ENCODE data around the gene ALCAM.
A peak's percentile ranks its signal among the peaks of the same experiment; 100 is the strongest.
"Not testable (repeated sequence)": the region's sequence is repeated elsewhere in the genome, so short reads cannot be mapped to it uniquely, and the experiment has no call there.

ALCAM gene

DNA sequence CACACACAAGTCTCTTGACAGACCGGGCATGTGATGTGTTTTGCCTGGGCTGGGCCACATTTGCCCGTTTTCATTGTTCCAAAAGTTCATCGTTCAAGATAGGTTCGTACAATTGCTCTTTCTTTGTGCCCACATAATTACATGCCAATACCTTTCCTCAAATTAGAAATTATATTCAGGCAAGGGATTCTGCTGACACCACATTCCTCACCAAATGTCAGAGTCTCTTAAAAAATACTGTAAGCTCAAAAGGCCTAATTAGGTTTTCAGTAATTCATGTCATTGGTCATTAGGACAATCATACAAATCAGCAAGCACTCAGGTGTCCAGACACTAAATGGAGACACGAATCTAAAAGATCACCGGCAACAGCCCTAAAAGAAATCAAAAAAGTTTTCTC, 215.3 kb downstream of the ALCAM start:
- no peak overlapping the region for H3K9ac ChIP-seq (ENCODE audit: low read length)
- no peaks in the 10 kb centered on the region for H3K4me1 ChIP-seq (ENCODE audit: control insufficient read depth, low read depth, low read length)
- H3K36me3 ChIP-seq (ENCODE audit: control insufficient read depth, low read depth, low read length), result no peaks in the 10 kb centered on the region
- H3K4me3 ChIP-seq (ENCODE audit: low read length), result no peak overlapping the region
- H3K9me3 ChIP-seq (ENCODE audit: control insufficient read depth, low read depth, low read length), result peaks cover 4% of the 10 kb centered on the region
- H3K27ac ChIP-seq (ENCODE audit: low read length), result no peak overlapping the region
- H3K27me3 ChIP-seq (ENCODE audit: control insufficient read depth, insufficient read depth, low read length), result no peaks in the 10 kb centered on the region

DNA sequence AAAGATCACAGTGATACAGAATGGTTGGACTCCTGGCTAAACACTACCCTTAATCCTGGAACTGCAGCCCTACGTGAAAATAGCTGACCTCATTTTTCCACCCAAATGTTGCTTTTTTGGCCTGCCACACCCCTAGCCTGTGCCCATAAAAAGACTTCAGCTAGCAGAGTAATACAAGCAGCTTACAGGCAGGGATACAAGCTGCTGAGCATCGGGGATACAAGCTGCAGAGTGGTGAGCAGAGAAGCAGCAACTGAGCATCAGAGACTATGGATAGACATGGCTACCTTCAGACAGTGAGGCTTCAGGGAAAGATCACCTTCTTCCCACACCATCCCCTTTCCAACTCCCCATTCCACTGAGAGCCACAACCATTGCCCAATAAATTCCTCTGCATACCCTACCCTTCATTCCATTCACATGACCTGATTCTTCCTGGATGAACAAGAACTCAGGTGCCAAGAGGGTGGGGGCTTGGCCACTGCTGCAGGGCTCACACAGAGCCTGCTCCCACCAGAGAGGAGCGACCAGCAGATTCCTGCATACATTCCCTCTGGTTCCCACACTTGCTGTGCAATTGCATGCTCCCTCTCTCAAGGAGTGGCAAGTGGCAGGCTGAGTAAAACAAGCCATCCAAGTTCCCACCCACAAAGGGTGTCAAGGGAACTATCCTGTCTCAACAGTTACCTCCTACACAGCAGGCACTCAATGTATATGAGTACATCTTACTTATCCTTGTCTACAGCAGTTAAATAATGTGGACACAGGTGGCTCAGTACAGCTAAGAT, 217.5 kb downstream of the ALCAM start:
- no peaks in the 10 kb centered on the region for H3K4me1 ChIP-seq (ENCODE audit: control insufficient read depth, low read depth, low read length)
- H3K4me3 ChIP-seq (ENCODE audit: low read length), result no peak overlapping the region
- no peak overlapping the region for H3K27ac ChIP-seq (ENCODE audit: low read length)
- H3K9me3 ChIP-seq (ENCODE audit: control insufficient read depth, low read depth, low read length), result peaks cover 4% of the 10 kb centered on the region
- no peaks in the 10 kb centered on the region for H3K36me3 ChIP-seq (ENCODE audit: control insufficient read depth, low read depth, low read length)
- no peaks in the 10 kb centered on the region for H3K27me3 ChIP-seq (ENCODE audit: control insufficient read depth, insufficient read depth, low read length)
- H3K9ac ChIP-seq (ENCODE audit: low read length), result no peak overlapping the region

DNA sequence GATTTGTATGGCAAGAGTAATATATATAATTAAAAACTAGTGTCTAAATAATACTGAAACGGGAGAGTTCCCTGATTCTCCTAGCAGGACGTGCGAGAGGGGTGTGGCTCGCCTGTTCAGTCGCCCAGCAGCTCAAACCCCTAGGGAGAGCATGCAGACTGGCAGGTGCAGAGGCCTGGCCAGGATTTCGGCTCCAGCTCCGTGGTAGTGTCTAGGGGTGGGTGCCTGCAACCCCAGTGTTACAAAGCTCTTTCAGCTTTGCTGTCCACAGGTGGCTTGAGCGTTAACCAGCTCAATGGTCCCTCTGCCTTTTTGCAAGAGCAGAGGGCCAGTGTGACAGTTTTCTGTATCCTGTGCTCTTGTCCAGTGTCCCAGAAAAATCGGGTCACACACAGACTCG, 226.6 kb downstream of the ALCAM start:
- Histone ChIP-seq H3K27me3 (ENCODE audit: control insufficient read depth, insufficient read depth, low read length) (no peaks in the 10 kb centered on the region), H3K36me3 (ENCODE audit: control insufficient read depth, low read depth, low read length) (no peaks in the 10 kb centered on the region), H3K9me3 (ENCODE audit: control insufficient read depth, low read depth, low read length) (no peaks in the 10 kb centered on the region), H3K27ac (ENCODE audit: low read length) (no peak overlapping the region), H3K9ac (ENCODE audit: low read length) (no peak overlapping the region), H3K4me1 (ENCODE audit: control insufficient read depth, low read depth, low read length) (no peaks in the 10 kb centered on the region), H3K4me3 (ENCODE audit: low read length) (no peak overlapping the region)

DNA sequence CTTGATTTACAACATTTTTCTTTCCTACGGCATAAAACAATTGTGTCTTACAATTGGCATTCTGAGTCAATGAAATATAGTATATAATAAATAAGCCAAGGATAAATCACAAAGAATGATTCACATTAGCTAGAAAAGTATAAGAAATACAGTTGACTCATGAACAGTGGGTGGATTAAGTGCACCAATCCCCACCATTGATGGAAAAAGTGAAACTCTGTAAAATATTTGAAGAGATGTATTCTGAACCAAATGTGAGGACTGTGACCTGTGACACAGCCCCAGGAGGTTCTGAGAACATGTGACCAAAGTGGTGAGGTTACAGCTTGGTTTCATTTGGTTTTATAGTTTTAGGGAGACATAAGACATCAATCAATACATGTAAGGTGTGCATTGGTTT, 227.5 kb downstream of the ALCAM start:
- Histone ChIP-seq H3K4me3 (ENCODE audit: low read length) (no peak overlapping the region), H3K36me3 (ENCODE audit: control insufficient read depth, low read depth, low read length) (no peaks in the 10 kb centered on the region), H3K9ac (ENCODE audit: low read length) (no peak overlapping the region)

DNA sequence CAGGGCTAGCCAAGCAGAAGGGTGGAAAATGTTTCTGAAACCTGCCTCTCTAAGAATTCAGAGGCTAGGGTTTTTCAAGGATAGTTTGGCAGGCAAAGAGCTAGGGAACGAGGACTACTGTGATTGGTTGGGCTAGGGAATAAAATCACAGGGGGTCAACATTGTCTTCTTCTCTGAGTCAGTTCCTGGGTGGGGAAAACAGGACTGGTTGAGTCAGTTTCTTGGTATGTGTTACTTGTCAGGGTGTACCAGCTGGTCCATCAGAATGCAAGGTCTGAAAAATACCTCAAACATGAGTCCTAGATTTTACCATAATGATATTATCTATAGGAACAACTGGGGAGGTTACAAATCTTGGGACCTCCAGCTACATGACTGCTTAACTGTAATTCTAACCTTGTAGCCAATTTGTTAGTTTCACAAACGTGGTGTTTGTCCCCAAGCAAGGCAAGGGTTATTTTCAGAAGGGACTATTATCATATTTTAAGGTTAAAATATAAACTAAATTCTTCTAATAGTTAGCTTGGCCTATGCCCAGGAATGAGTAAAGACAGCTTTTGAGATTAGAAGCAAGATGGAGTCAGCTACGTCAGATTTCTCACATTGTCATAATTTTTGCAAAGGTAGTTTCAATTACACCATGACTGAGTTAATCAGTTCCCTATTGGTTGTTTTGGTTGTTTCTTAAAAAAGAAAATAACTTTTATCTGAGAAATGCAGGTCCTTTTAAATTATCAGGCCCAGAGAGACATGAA, 231.5 kb downstream of the ALCAM start:
- no peaks in the 10 kb centered on the region for H3K36me3 ChIP-seq (ENCODE audit: control insufficient read depth, low read depth, low read length)
- H3K9me3 ChIP-seq (ENCODE audit: control insufficient read depth, low read depth, low read length), result no peaks in the 10 kb centered on the region
- no peak overlapping the region for H3K27ac ChIP-seq (ENCODE audit: low read length)
- H3K27me3 ChIP-seq (ENCODE audit: control insufficient read depth, insufficient read depth, low read length), result no peaks in the 10 kb centered on the region
- no peak overlapping the region for H3K9ac ChIP-seq (ENCODE audit: low read length)
- no peak overlapping the region for H3K4me3 ChIP-seq (ENCODE audit: low read length)
- no peaks in the 10 kb centered on the region for H3K4me1 ChIP-seq (ENCODE audit: control insufficient read depth, low read depth, low read length)

More for the DNA sequence above, 227.5 kb downstream of the ALCAM start:
- Histone ChIP-seq H3K27me3 (ENCODE audit: control insufficient read depth, insufficient read depth, low read length) (no peaks in the 10 kb centered on the region), H3K4me1 (ENCODE audit: control insufficient read depth, low read depth, low read length) (no peaks in the 10 kb centered on the region), H3K27ac (ENCODE audit: low read length) (no peak overlapping the region), H3K9me3 (ENCODE audit: control insufficient read depth, low read depth, low read length) (no peaks in the 10 kb centered on the region)

DNA sequence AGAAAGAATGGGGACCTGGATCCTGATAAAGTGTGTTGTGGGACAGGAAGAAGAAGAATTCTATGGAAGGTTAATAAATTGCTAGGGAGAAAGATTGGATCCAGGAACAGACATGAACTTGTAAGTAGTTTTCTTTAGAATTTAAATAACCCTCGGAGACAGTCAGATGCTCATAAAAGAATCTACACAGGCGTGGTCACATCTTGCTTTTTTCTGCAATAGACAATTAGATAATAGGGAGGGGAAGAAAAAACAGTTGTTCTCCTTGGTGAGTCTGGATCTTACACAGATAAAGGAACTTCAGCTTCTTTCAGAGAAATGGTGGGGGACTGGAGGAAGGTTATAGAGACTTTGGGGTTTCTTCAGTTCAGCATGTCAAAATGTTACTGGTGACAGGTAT, 232.6 kb downstream of the ALCAM start:
- no peaks in the 10 kb centered on the region for H3K27me3 ChIP-seq (ENCODE audit: control insufficient read depth, insufficient read depth, low read length)
- H3K27ac ChIP-seq (ENCODE audit: low read length), result no peak overlapping the region
- H3K9ac ChIP-seq (ENCODE audit: low read length), result no peak overlapping the region
- no peaks in the 10 kb centered on the region for H3K9me3 ChIP-seq (ENCODE audit: control insufficient read depth, low read depth, low read length)
- no peaks in the 10 kb centered on the region for H3K36me3 ChIP-seq (ENCODE audit: control insufficient read depth, low read depth, low read length)
- no peaks in the 10 kb centered on the region for H3K4me1 ChIP-seq (ENCODE audit: control insufficient read depth, low read depth, low read length)
- H3K4me3 ChIP-seq (ENCODE audit: low read length), result no peak overlapping the region

DNA sequence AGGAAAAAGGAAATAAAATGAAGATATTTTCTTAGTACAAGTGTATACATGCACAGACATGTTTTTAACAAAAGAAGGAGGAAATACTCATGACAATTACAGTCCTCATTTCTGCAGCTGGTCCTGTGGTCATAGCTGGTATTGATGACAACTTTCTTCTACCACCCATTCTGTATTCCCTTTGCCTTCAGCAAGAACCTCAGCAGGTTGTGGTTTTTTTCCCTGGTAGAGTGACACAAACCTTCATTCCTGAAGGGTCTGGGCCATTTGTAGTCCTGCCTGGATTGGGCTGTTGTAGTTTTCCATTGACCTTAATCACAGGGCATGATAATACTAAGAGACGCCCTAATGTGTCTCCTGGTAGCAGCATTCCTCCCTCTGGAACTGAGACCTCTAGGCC, 235.0 kb downstream of the ALCAM start:
- H3K4me1 ChIP-seq (ENCODE audit: control insufficient read depth, low read depth, low read length); H3K27me3 ChIP-seq (ENCODE audit: control insufficient read depth, insufficient read depth, low read length); H3K36me3 ChIP-seq (ENCODE audit: control insufficient read depth, low read depth, low read length); H3K4me3 ChIP-seq (ENCODE audit: low read length); H3K27ac ChIP-seq (ENCODE audit: low read length); H3K9ac ChIP-seq (ENCODE audit: low read length); H3K9me3 ChIP-seq (ENCODE audit: control insufficient read depth, low read depth, low read length): not testable (repeated sequence)

DNA sequence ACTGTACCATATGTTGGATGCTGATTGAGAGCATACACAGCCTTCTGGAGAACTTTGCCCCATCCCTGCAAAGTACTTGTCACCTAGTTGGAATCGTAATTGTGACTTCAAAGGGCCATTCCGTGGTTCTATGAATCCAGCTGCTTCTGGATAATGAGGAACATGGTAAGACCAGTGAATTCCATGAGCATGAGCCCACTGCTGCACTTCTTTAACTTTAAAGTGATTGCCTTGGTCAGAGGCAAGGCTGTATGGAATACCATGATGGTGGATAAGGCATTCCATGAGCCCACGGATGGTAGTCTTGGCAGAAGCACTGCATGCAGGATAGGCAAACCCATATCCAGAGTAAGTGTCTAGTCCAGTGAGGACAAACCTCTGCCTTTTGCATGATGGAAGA, 235.6 kb downstream of the ALCAM start:
- not testable (repeated sequence) for H3K36me3 ChIP-seq (ENCODE audit: control insufficient read depth, low read depth, low read length); H3K27ac ChIP-seq (ENCODE audit: low read length); H3K9me3 ChIP-seq (ENCODE audit: control insufficient read depth, low read depth, low read length); H3K9ac ChIP-seq (ENCODE audit: low read length); H3K27me3 ChIP-seq (ENCODE audit: control insufficient read depth, insufficient read depth, low read length); H3K4me3 ChIP-seq (ENCODE audit: low read length); H3K4me1 ChIP-seq (ENCODE audit: control insufficient read depth, low read depth, low read length)

DNA sequence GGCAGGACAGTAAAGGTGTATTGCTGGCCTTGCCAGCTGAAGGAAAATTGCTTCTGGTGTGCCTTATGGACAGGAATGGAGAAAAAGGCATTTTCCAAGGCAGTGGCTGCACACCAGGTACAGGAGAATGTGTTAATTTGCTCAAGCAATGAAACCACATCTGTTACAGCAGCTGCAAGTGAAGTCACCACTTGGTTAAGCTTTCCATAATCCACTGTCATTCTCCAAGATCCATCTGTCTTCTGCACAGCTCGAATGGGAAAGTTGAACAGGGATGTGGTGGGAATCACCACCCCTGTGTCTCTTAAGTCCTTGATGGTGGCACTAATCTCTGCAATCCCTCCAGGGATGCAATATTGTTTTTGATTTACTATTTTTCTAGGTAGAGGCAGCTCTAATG, 236.8 kb downstream of the ALCAM start:
- not testable (repeated sequence) for H3K27ac ChIP-seq (ENCODE audit: low read length); H3K4me3 ChIP-seq (ENCODE audit: low read length); H3K9me3 ChIP-seq (ENCODE audit: control insufficient read depth, low read depth, low read length); H3K4me1 ChIP-seq (ENCODE audit: control insufficient read depth, low read depth, low read length); H3K27me3 ChIP-seq (ENCODE audit: control insufficient read depth, insufficient read depth, low read length); H3K9ac ChIP-seq (ENCODE audit: low read length); H3K36me3 ChIP-seq (ENCODE audit: control insufficient read depth, low read depth, low read length)

DNA sequence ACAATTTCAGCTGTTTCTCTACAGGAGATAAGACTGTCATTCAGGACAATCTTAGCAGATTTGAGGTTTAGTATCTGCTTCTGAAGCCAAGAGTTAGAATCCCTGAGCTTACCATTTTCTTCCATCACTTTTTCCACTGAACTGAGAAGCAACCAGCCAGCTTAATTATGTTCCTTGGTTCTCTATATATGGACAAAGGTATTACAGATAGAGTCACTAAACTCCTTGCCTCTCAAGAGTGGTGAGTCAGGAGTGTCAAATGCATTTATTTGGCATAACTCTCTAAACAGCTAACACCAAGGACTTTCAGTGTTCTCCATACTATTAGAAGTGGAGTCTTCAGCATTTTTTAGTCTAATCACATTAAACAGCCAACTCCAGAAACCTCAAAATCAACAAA, 239.3 kb downstream of the ALCAM start:
- no peaks in the 10 kb centered on the region for H3K9me3 ChIP-seq (ENCODE audit: control insufficient read depth, low read depth, low read length)
- H3K4me1 ChIP-seq (ENCODE audit: control insufficient read depth, low read depth, low read length), result no peaks in the 10 kb centered on the region
- H3K27ac ChIP-seq (ENCODE audit: low read length), result no peak overlapping the region
- H3K4me3 ChIP-seq (ENCODE audit: low read length), result no peak overlapping the region
- H3K27me3 ChIP-seq (ENCODE audit: control insufficient read depth, insufficient read depth, low read length), result no peaks in the 10 kb centered on the region
- no peak overlapping the region for H3K9ac ChIP-seq (ENCODE audit: low read length)
- no peaks in the 10 kb centered on the region for H3K36me3 ChIP-seq (ENCODE audit: control insufficient read depth, low read depth, low read length)

DNA sequence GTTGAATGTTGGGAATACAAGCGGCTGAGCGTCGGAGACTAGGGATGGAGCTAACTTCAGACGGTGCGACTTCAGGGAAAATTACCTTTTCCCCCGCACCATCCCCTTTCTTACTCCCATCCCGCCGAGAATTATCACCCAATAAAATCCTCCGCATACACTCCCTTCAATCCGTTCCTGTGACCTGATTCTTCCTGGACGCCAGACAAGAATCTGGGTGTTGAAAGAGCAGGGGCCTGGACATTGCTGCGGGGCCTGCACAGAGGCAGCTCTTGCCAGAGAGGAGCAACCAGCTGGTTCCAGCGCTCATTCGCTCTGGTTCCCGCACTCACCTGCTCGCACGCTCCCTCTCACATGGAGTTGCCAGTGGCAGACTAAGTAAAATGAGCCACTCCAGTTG, 241.9 kb downstream of the ALCAM start:
- Histone ChIP-seq H3K9me3 (ENCODE audit: control insufficient read depth, low read depth, low read length) (no peaks in the 10 kb centered on the region), H3K27me3 (ENCODE audit: control insufficient read depth, insufficient read depth, low read length) (no peaks in the 10 kb centered on the region), H3K4me3 (ENCODE audit: low read length) (peak overlapping the region; percentile 40), H3K4me1 (ENCODE audit: control insufficient read depth, low read depth, low read length) (peaks cover 8% of the 10 kb centered on the region), H3K9ac (ENCODE audit: low read length) (no peak overlapping the region), H3K36me3 (ENCODE audit: control insufficient read depth, low read depth, low read length) (no peaks in the 10 kb centered on the region), H3K27ac (ENCODE audit: low read length) (no peak overlapping the region)

DNA sequence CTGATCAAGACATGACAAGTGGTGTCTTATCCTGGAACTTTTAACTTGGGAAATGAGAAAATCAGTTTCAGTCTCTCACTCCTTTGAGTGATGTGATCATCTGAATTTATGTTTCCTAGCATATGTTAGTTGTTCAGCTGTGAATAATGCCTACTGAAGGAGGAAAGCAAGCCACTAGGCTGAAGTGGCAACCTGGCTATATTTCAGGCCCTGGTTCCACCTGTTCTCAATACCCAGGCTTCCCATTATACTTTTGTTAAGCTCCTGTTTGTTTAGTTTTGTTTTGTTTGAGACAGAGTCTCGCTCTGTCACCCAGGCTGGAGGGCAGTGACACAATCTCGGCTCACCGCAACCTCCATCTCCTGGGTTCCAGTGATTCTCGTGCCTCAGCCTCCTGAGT, 243.8 kb downstream of the ALCAM start:
- H3K4me3 ChIP-seq (ENCODE audit: low read length), result no peak overlapping the region
- H3K27me3 ChIP-seq (ENCODE audit: control insufficient read depth, insufficient read depth, low read length), result no peaks in the 10 kb centered on the region
- H3K4me1 ChIP-seq (ENCODE audit: control insufficient read depth, low read depth, low read length), result peaks cover 8% of the 10 kb centered on the region
- H3K9ac ChIP-seq (ENCODE audit: low read length), result no peak overlapping the region
- H3K9me3 ChIP-seq (ENCODE audit: control insufficient read depth, low read depth, low read length), result no peaks in the 10 kb centered on the region
- no peaks in the 10 kb centered on the region for H3K36me3 ChIP-seq (ENCODE audit: control insufficient read depth, low read depth, low read length)
- no peak overlapping the region for H3K27ac ChIP-seq (ENCODE audit: low read length)
